GM03348 (cell line): ENCODE data around the gene CACNA2D4.
"Not testable (repeated sequence)": the region's sequence is repeated elsewhere in the genome, so short reads cannot be mapped to it uniquely, and the experiment has no call there.

Source experiments
- DNase-seq: peaks from one replicate; pipeline ENCODE4 v3.0.0; 2012; ENCODE audit warnings: low spot score

Gene CACNA2D4

DNA sequence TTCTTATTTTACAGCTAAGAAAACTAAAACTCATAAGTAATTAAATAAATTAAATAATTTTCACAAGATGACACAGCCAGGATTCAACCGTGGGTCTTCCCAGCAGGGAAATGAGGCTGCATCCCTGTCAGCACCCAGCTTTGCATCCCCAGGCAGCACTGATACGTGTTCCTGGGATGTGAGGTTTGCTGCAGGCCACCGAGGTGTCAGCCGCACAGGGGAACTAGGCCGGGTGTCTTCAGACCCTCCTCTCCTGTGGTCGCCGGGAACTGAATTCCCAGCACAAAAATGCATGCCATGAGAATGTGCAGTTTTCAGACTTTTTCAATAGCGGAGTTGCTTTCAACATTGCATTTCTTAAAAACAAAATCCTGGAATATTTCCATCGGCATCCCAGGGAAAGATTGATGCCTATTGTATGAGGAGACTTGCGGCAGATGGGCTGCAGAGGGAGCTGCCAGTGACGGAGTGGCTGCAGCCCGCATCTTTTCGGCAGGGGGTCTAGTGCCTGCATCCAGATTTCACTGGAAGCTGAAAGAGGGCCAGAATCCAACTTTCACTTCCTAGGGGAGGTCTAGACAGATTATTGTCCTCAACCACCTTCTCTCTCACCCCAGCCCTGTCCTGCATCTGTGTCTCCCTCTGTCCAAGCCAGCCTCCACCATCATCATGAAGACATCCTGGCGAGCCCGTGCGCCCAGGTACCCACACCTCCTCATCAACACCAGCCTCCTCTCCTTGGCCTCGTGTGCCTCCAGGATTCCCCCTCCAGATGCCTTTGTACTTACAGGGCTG lies 85.5 kb downstream of the CACNA2D4 start:
- DNase-seq = no peak

DNA sequence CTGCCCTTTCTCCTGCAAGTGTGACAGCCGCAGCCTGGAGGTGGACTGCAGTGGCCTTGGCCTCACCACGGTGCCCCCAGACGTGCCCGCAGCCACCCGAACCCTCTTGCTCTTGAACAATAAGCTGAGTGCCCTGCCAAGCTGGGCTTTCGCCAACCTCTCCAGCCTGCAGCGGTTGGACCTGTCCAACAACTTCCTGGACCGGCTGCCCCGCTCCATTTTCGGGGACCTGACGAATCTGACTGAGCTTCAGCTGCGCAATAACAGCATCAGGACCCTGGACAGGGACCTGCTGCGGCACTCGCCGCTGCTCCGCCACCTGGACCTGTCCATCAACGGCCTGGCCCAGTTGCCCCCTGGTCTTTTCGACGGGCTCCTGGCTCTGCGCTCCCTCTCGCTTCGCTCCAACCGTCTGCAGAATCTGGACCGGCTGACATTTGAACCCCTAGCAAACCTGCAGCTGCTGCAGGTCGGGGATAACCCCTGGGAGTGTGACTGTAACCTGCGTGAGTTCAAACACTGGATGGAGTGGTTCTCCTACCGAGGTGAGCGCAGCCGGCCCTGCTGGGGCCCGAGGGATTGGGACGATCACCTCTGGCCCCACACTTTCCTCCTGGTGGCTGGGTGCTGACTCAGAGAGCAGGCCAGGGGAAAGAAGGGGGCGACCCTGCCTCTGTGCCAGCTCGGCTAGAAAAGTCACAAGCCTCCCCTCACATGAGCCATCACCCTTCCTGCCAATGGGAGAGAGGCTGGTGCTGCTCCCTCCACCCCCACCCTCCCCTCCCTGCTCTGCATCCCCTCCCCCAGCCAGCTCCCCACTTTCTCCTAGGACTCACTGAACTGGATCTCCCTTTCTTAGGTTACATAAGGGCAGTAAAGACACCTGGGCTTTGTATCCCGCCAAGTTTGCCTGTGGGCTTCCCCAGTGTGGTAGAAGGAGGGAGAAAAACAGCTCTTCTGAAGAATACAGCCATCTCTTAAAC lies 87.2 kb downstream of the CACNA2D4 start:
- peak; percentile 80 for DNase-seq

DNA sequence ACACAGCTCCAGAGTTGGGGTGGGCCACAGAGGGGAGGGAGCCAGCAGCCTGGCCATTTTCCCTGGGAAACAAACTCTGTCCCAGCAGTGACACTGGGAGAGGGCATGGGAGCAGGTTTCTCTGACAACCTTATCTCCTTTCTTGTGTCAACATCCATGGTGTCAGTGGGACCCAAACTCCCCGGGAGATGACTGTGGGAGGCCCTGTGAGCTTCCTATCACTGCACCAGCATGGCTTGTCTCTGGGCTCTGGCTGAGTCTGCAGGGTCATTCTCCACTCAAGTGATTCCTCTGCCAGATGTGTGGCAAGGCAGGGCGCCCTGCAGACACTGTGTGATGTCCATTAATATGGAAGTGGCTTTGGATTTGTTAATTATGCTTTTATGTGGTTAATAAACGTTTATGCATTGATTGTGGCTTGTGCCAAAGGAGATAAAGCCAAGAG lies 88.0 kb downstream of the CACNA2D4 start:
- no peak for DNase-seq

DNA sequence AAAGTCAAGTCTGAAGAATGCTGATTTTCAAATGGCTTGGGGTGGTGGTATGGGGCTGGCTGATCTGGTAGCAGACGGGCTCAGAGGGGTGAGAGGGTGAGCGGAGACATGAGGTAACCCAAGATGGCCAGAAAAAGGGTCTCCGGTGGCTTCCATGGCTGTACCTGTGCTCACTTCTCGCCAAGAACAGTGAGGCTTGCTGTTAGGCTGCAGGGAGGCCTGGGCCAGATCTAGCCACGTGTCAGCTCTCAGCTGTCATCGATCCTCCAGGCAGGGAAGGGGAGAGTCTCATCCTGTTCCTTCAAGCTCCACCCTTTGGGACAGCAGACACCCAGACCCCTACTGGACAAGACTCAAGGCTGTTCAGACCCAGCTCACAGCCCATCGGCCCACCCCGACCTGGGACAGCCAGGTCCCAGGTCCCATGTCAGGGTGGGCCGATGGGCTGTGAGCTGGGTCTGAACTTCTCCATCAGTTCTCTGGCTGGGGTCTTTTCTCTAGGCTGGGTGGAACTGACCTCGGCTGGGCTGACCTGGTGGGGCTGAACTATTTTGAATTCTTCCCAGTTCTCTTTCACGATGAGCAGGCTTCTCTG lies 89.0 kb downstream of the CACNA2D4 start:
- DNase-seq = no peak

DNA sequence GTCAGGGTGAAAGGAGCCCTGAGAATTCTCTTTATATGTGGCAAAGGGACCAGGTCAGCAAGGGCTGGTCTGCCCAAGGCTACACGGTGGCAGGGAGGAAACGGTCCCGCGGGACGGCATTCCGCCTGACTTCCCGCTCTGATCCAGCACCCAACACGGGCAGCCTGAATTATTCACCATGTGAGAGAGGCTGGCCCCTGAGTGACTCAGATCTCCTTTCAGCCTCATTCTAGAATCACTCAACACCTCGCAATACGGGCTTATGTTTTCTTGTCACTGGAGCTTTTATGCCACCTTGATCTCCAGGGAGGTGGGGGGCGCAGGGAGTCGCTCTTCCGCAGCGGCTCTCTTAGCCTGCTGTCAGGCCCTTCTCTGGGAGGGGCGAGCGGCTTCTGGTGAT lies 89.6 kb downstream of the CACNA2D4 start:
- no peak for DNase-seq

DNA sequence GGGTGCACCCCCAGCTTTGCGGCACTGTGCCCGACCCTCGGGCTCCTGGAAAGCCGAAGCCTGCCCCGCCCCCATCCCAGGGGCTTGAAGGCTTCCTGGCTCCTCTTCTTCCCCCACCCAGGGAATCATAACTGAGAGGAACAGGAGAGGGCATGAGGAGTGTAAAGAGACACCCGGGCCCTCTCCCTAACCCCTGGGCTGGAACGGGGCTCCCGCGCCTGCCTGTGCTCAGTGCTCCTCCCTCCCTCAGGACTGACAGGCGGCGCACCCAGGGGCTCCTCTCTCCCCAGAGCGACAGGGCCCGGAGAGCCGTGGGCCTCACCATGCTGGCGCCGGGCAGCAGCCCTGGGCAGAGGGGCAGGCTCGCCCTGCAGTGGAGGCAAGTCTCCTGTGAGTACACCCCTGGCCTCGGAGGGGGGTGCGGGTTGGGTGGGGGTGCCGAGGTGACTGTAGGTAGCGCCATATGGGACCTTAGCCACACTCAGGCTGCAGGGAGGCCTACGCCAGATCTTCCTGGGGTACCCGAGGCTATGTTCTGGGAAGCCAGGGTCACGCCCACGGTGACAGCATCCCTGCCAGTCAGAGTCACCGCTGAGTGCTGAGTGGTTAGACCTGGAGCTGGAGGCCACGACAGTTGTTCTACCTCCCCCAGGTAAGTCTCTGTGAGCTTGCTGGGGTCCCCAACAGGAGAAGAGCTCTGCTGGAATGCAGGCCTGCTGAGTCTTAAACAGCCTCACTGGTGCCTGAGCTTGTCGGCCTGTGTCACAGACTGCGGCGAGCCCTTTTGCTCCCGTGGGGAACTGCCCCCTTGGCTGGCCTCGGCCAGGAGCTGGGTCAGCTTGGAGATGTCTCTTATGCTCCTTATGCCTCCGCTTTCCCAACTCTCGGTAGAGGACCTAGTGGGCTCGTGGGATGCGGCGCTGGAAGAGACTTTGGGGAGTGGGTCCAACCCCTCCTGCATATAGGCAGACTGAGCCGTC lies 90.3 kb downstream of the CACNA2D4 start:
- DNase-seq = no peak

DNA sequence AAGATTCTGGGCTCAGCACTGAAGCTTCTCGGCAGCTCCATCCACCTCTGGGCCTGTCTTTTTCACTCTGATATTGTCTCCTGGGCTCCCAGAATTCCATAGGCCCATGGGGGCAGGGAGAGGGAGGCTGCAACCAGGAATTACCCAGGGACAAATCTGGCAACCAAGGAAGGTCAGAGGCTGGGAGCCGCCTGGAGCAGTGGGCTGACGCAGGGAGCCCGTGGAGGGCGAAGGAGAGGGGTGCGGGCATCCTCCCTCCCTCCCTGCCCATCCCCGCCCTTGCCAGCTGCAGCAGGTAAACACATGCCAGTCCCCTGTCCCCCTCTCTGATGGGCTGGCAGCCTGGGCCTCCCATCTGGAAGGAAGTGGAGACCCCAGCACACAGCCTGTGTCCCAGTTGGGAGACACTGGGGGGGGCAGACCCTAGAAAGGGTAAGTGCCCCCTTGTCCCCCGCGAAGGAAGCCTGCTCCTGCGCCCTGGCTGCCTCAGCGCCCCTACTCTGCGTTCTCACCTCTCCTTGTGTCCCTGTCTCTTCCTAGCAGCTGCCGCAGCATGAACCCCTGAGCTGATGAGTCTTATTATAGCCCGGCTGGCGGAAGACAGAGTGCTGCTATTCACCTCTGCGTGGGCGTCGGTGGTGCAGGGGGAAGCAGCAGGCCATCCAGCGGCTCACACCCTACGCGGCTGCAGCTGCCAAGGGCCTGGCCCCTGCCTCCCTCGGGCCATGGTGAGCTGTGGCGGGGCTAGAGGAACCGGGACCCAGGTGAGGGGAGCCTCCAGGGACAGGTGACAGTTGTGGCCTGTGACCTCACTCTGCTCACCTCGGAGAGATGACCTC lies 91.4 kb downstream of the CACNA2D4 start:
- DNase-seq = no peak

DNA sequence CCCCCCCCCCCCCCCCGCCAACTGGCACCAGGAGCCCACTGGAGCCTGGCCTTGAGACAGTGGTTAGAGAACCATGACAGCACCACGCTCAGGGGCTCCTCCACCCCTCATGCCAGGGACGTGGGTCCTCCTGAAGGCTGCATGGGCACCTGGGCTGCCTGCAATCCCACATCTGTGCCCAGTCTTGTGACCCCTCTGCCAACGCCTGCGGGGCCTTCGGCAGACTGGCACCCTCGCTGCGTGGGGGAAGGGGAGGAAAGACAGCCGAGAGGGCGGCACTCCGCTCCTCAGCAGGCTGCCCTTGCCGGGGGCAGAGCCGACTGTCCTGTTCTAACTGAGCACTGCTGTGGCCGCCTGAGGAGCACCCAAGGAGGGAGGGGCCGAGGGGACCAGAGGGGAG lies 92.1 kb downstream of the CACNA2D4 start:
- DNase-seq = no peak

DNA sequence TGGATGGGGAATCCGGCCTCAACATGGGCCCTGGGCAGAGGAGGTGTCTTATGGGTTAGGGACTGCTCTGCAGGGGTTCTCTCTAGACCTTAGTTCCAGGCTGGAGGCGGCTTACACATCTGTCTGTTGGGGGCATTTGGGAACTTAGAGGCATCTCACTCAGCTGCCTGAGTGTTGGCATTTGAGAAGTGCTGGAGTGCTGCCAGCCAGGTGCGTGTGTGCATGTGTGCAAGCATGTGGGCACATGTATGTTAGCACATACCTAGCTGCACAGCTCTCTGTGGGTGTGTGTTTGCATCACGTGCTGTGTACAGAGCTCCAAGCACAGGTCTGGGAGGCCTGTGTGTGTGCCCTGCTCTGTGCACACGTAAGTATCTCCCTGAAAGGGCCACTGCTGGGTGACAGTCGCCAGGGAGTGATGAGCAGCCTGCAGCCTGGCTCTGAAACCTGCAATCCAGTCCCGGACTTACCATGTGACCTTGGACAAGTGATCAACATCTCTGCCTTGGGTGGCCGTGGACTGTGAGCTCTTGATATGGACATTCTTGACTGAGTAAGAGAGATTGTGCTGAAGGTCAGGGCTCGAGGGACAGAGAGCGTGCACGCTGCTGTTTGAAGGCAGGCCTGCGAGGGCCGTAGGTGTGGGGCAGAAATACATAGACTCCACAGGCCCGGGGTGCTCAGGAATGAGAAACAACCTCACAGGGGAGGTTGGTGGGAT lies 92.9 kb downstream of the CACNA2D4 start:
- DNase-seq = no peak

DNA sequence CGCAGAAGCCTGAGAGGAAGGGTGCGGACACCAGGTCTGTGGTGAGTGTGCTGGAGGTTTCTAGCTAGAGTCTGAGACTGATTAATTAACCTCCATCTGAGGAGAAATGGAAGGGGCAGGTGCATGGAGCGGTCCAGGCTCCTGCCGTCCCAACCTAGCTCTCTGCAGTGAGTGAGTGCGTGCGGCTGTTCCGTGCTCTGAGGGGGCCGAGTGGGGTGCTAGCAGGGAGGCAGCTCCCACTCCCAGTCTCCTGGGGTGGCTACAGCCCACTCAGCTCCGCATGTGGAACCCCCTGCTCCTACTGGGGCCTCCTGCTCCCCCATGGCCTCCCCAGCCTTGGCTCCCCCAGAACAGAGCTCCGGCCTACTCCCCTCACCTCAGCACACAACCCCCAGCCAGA lies 95.2 kb downstream of the CACNA2D4 start:
- no peak for DNase-seq

DNA sequence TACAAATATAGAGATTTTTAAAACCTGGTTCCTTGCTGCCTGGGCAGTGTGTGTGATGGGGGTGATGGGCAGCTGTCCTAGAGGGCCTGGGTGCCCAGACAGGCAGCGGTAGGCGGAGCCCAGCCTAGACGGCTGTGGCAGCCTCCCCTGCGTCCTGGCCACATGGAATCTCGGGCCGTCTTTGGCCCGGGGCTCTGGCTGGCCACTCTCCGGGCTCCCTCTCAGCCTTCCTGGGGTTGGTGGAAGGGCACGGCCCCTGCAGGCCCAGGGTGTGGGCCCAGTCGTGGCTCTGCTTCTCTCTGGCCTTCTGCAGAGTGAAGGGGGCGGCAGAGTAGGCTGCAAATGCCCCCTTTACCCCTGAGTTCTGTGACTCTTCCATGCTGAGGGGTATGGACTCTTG lies 95.8 kb downstream of the CACNA2D4 start:
- DNase-seq = no peak

DNA sequence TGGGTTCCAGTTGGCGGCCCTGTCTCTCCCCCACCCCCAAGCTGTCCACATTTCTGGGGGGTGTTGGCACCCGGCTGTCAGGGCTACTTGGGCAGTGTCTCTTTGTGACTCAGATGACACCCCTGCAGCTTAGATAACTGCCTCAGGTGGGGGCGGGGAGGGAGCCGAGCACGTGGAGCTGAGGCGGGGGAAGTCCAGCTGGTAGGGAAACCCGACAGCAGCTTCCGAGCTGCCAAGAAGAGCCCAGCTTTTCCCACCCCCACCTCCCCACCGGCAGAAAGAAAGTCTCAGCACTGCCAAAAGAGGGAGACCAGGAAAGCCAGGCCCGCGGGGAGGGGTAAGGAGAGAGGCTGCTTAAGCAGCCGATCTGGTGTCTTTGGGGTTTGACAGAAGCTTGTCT lies 96.6 kb downstream of the CACNA2D4 start:
- DNase-seq = no peak

DNA sequence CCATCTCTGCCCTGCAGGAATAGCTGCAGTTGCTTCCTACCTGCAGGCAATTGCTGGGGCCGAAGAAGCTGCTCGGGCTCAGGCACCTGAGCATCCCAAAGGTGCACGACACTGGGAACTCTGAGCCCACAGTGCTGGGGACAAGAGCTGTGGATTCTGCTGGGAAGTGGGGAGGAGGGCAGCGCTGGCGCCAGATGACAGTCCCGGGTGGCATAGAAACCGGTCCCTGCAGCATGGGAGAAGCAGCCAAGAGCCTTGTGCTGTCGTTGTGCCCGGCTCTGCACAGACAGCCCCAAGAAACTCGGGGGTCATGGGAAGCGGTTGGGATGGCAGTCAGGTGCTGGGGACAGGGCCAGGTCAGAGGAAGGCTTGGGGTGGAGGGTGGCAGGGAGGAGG lies 97.6 kb downstream of the CACNA2D4 start:
- no peak for DNase-seq

DNA sequence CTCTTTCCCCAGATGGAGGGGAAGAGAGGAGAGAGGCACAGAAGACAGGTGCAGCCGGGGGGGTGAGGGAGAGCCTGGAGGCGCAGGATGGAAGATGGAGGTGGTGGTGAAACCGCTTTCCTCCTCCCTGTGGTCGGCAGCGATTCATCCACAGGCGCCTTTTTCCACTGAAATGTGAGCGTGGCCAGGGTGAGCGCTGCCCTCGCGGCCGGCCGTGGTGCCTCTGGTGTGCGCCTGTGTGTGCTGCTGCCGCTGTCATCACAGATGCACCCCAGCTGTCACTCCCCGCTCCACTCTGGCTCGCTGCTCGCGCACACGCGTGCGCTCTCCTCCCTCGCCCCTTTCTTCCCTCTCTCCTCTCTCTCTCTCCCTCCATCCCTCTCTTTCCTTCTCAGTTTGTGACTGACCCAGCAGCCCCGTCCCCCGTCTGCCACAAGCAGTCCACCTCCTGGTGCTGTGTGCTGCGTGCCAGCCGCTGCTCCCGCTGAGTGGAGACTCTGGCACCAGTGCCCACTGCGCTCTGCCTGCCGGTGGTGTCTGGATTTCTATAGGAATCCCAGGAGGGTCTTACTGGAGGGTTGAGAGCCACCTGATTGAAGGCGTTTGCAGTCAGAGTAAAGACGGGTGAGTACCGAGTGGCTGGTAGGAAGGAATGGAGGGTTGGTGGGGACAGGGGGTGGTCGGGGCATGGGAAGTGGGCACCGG lies 98.1 kb downstream of the CACNA2D4 start, which contains the start of gene LRTM2:
Gene LRTM2 (plus strand): TSS at position 375 of the 705 bp plus-strand sequence. CDS start 7,584 bp downstream, outside the sequence.
- DNase-seq = no peak

DNA sequence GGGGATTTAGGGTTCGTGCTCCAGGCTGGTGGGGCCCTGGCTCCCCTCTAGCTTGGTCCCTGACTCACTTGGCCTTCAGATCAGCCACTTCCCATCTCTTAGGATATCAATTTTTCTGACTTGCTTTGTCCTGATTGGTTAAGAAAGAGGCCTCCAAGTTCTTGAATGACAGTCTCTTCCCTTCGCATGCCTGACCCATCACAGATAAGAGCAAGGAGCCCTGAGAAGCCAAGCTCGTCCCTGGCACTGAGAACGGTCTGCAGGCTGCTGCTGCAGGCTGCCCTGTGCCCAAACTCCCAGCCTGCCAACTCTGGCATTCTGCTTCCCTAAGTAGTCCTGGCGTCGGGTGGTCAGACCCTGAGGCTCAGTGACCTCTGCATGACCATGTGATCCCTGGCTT lies 98.9 kb downstream of the CACNA2D4 start:
- DNase-seq = no peak

DNA sequence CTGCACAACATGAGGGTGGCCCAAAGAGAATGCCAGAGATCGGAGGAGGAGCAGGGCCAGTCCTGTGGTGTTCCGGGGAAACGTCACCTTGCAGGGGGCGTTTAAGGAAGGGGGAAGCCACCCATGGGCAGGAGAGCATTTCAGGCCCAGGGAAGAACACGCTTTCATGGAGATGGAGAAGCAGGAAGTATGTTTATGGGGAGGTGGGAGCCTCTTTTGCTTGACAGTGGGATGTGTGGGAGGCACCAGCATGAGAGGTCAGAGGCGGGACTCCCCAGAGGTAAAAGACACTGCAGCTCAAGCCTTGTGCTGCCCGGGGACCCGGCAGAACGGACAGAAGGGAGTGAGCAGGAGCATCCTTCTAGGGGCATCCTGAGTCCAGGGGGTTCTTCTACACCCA lies 99.4 kb downstream of the CACNA2D4 start:
- no peak for DNase-seq

DNA sequence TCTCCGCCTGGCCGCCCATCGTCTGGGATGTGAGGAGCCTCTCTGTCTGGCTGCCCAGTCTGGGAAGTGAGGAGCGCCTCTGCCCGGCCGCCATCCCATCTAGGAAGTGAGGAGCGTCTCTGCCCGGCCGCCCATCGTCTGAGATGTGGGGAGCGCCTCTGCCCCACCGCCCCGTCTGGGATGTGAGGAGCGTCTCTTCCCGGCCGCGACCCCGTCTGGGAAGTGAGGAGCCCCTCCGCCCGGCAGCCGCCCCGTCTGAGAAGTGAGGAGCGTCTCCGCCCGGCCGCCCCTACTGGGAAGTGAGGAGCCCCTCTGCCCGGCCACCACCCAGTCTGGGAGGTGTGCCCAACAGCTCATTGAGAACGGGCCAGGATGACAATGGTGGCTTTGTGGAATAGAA lies 100.5 kb downstream of the CACNA2D4 start:
- not testable (repeated sequence) for DNase-seq

DNA sequence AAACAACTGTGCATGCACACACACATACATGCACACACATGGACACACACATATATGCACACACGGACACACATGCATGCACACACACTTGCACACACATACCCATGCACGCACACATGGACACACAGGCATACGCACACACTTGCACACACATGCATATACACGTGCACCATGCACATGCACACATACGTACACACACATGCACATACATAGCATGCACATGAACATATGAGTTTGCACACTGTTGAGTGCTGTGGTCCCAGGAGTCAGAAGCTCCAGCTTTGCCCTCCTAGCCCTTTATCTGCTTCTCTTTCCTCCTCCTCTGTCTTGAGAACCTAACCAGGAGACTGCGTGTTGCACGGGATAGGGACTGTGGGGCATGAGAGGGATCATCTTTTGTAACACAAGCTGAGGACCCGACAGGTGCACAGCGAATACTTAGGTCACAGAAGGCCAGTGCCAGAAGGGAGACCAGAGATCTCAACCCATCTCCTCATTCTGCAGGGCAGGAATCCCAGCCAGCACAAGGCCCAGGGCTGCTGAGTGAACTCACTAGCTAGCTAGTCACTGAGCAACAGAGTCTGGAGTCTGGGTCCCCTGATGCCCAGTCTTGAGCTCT lies 101.6 kb downstream of the CACNA2D4 start:
- DNase-seq = no peak
